Measurements from ENCODE around the gene UVSSA. TPM values are rescaled to one million over a fixed set of nuclear protein-coding genes. Genes with fewer than 3 reads are reported as not detected.
A peak's percentile ranks its signal among the peaks of the same experiment; 100 is the strongest.

Gene UVSSA
- total and polyA plus RNA-seq, 2 donors (not counting 1 experiment from before 2014, with no cell fraction given): 34.6 to 40.5 TPM

- Histone ChIP-seq H3K27ac (ENCODE audit: low read length in 2 of 2) (no peak overlapping the region), H2AFZ (ENCODE audit: insufficient read depth, low read depth, low read length, poor library complexity, severe bottlenecking) (no peak overlapping the region), H3K9me3 (ENCODE audit: control extremely low read depth in 1 of 3, control insufficient read depth in 2 of 3, insufficient read depth in 1 of 3, low read length in 2 of 3) (peaks cover 0 to 5% (median 0%) of the 10 kb centered on the region in 3 donors), H3K79me2 (ENCODE audit: control insufficient read depth, insufficient read depth, low read length) (peaks cover 86% of the 10 kb centered on the region), H3K4me1 (ENCODE audit: control insufficient read depth in 2 of 2, insufficient read depth in 2 of 2, low read length in 2 of 2) (peaks cover 18 to 38% of the 10 kb centered on the region in 2 donors), H3K27me3 (replicated peaks in 1 of 4; ENCODE audit: control extremely low read depth in 1 of 4, control insufficient read depth in 3 of 4, insufficient read depth in 4 of 4, low read length in 3 of 4) (no peaks in the 10 kb centered on the region), H4K20me1 (ENCODE audit: control insufficient read depth, insufficient read depth, low read length, poor library complexity, severe bottlenecking) (peaks cover 94% of the 10 kb centered on the region), H3K36me3 (replicated peaks in 1 of 2; ENCODE audit: control extremely low read depth in 1 of 2, control insufficient read depth in 1 of 2, extremely low read depth in 1 of 2, insufficient read depth in 2 of 2, low read length in 1 of 2) (peaks cover 0 to 34% of the 10 kb centered on the region in 2 experiments), H3K4me2 (replicated peaks; ENCODE audit: low read depth, low read length, poor library complexity, severe bottlenecking) (peak overlapping the region; percentile 87), H3K4me3 (ENCODE audit: control extremely low read depth in 1 of 5, extremely low read depth in 1 of 5, insufficient read depth in 1 of 5, low read depth in 2 of 5, low read length in 4 of 5) (peak overlapping the region in 1 of 5 experiments; percentile 35), H3K9ac (ENCODE audit: low read length) (peak overlapping the region; percentile 47)
- H3K27me3 Mint-ChIP-seq: no peaks in the 10 kb centered on the region
- no peak overlapping the region for H3K27ac Mint-ChIP-seq
- 90% methylated on average over 27 of the region's 32 CpGs for WGBS (ENCODE audit: insufficient coverage)
- ChIA-PET CTCF (no interaction called here), POLR2A (no interaction called here)
- peaks cover 50% of the 10 kb centered on the region for H3K4me1 Mint-ChIP-seq
- no peaks in the 10 kb centered on the region for H3K9me3 Mint-ChIP-seq (ENCODE audit: insufficient read depth)
- TF ChIP-seq CTCF (IDR thresholded peaks at IDR 0.05): no peak
- TF ChIP-seq EZH2 (IDR thresholded peaks at IDR 0.05; ENCODE audit: borderline replicate concordance, insufficient read depth, low read depth, low read length, poor library complexity, severe bottlenecking): no peak
- no peak for ATAC-seq (ENCODE audit: low read depth)
- intact Hi-C loops (cut with micrococcal nuclease): no loop called here
- H3K4me3 Mint-ChIP-seq: peak overlapping the region; percentile 81
- DNase-seq: no peak
Observed at GRCh38 chr4:1310031-1310795, 36.8 kb upstream of the UVSSA start.

All from B cell (primary cell).